ENCODE results near the gene RNF157. TPM values are rescaled to one million over a fixed set of nuclear protein-coding genes. Genes with fewer than 3 reads are reported as not detected.

The RNF157 gene
- total and polyA plus RNA-seq, 9 of the 15 experiments (the other 6 are each of a cell fraction or from before 2014, with no cell fraction given): 8.1 to 31.7 (median 20.8) TPM

DNA sequence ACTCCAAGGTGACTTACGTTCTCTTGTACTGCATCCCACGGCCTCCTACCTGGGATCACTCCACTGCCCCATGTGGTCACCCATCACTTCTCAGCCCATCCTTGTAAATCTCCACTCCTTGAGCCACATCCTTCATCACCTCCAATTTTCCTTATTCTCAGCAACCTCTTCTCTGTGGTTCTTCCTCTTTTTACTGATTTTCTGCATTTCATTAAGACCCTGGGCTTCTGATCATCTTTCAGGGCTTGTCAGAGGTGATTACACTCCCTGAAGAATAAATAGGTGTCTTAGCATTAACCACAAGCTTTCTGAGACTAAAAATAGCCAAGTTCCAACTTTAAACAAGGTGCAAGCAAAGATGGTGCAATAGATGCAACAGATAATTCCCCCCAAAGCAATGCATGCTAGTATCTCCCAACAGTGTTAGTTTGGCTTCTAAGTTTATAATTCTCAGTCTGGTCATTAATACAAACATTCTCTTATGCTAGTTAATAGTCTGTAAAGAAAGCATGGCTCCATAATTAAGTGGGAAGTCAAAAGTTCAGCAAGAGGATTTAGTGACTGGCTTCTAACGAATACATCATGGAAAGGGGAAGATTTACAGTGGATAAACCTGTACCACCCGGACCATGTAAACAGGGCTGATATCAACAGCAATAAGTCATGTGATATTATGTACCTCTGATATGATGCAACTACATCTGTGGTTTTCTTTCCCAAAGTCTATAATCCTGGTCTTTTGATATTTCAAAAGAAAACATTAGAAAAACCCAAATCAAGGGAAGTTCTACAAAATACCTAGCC, 51.9 kb downstream of the RNF157 start (continued):
- TF ChIP-seq, protein P1, sequence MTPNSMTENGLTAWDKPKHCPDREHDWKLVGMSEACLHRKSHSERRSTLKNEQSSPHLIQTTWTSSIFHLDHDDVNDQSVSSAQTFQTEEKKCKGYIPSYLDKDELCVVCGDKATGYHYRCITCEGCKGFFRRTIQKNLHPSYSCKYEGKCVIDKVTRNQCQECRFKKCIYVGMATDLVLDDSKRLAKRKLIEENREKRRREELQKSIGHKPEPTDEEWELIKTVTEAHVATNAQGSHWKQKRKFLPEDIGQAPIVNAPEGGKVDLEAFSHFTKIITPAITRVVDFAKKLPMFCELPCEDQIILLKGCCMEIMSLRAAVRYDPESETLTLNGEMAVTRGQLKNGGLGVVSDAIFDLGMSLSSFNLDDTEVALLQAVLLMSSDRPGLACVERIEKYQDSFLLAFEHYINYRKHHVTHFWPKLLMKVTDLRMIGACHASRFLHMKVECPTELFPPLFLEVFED (CRISPR knock-in tag; conservative IDR thresholded peaks at IDR 0.05): no peak
- TF ChIP-seq MCM7 (IDR thresholded peaks at IDR 0.05) (no peak), RCOR1 (IDR thresholded peaks at IDR 0.05; ENCODE audit: borderline replicate concordance in 1 of 2, low read depth in 2 of 2, low read length in 2 of 2) (peak in 1 of 2 experiments; percentile 74; a peak in 1 of 4 replicates), ZNF449 (CRISPR knock-in tag; IDR thresholded peaks at IDR 0.05) (no peak), CCNT2 (IDR thresholded peaks at IDR 0.05; ENCODE audit: borderline replicate concordance, extremely low read depth, insufficient read length, low read depth, low read length) (no peak), SMARCA5 (IDR thresholded peaks at IDR 0.05) (no peak), PPARD (CRISPR knock-in tag; IDR thresholded peaks at IDR 0.05) (no peak), ZEB2 (IDR thresholded peaks at IDR 0.05) (0 out of 2 replicates have a peak, but pooled peaks have one; percentile 65), POLR2H (tag; IDR thresholded peaks at IDR 0.05; ENCODE audit: low read depth) (0 out of 2 replicates have a peak, but pooled peaks have one; percentile 26), ZMIZ1 (IDR thresholded peaks at IDR 0.05; ENCODE audit: low read depth in 2 of 2, low read length in 2 of 2) (no peak), SAFB (IDR thresholded peaks at IDR 0.05; ENCODE audit: borderline replicate concordance, low read depth, low read length) (no peak), KAT7 (CRISPR knock-in tag; IDR thresholded peaks at IDR 0.05; ENCODE audit: borderline replicate concordance) (no peak), RAD21 (CRISPR knock-in tag; conservative IDR thresholded peaks at IDR 0.05 in 1 of 2, IDR thresholded peaks at IDR 0.05 in 1 of 2) (no peak), ZNF436 (CRISPR knock-in tag; IDR thresholded peaks at IDR 0.05) (no peak)
- TF ChIP-seq, protein P2, sequence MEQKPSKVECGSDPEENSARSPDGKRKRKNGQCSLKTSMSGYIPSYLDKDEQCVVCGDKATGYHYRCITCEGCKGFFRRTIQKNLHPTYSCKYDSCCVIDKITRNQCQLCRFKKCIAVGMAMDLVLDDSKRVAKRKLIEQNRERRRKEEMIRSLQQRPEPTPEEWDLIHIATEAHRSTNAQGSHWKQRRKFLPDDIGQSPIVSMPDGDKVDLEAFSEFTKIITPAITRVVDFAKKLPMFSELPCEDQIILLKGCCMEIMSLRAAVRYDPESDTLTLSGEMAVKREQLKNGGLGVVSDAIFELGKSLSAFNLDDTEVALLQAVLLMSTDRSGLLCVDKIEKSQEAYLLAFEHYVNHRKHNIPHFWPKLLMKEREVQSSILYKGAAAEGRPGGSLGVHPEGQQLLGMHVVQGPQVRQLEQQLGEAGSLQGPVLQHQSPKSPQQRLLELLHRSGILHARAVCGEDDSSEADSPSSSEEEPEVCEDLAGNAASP (IDR thresholded peaks at IDR 0.05): no peak
- TF ChIP-seq, protein P3, sequence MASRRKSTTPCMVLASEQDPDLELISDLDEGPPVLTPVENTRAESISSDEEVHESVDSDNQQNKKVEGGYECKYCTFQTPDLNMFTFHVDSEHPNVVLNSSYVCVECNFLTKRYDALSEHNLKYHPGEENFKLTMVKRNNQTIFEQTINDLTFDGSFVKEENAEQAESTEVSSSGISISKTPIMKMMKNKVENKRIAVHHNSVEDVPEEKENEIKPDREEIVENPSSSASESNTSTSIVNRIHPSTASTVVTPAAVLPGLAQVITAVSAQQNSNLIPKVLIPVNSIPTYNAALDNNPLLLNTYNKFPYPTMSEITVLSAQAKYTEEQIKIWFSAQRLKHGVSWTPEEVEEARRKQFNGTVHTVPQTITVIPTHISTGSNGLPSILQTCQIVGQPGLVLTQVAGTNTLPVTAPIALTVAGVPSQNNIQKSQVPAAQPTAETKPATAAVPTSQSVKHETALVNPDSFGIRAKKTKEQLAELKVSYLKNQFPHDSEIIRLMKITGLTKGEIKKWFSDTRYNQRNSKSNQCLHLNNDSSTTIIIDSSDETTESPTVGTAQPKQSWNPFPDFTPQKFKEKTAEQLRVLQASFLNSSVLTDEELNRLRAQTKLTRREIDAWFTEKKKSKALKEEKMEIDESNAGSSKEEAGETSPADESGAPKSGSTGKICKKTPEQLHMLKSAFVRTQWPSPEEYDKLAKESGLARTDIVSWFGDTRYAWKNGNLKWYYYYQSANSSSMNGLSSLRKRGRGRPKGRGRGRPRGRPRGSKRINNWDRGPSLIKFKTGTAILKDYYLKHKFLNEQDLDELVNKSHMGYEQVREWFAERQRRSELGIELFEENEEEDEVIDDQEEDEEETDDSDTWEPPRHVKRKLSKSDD (conservative IDR thresholded peaks at IDR 0.05; ENCODE audit: low read length): no peak
